ENCODE results near the gene ATP8A1. TPM values are rescaled to one million over a fixed set of nuclear protein-coding genes. Genes with fewer than 3 reads are reported as not detected.

ATP8A1 gene
- total RNA-seq, 1 donor from 2014 or later = 13.7 TPM

- no peak for DNase-seq (ENCODE audit: low spot score, unreplicated experiment)
- peaks cover 11% of the 10 kb centered on the region for H3K27me3 Mint-ChIP-seq
- peaks cover 6% of the 10 kb centered on the region for H3K4me1 Mint-ChIP-seq (ENCODE audit: low read depth)
- no peak for TF ChIP-seq CTCF (IDR thresholded peaks at IDR 0.05; ENCODE audit: unreplicated experiment)
- no peaks in the 10 kb centered on the region for H3K36me3 Mint-ChIP-seq (ENCODE audit: insufficient read depth)
- no peaks in the 10 kb centered on the region for H3K9me3 Mint-ChIP-seq (ENCODE audit: low read depth)
- no peak overlapping the region for H3K27ac Mint-ChIP-seq
- no peak overlapping the region for H3K4me3 Mint-ChIP-seq (ENCODE audit: low read depth)
Observed at GRCh38 chr4:42574870-42575430, 82.0 kb downstream of the ATP8A1 start.

DNA sequence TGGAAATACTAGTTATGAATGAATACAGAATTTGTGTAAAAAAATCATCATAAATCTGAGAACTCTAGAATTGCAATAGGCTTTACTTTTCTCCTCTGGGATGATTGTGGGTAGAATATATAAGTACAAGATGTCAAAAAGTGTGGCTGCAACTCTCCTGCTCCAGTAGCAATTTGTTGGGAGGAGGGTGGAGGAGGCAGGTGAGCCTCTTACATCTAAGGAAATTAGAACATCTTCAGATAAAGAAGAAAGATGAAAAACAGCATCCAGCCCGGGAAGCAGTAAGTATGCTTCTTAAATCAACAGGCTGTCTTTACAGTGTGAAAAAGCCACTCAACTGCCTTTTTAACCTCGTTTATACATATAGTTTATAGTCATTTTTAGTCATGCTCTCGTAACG lies 83.7 kb downstream of the ATP8A1 start:
- no peak for DNase-seq (ENCODE audit: low spot score, unreplicated experiment)
- Mint-ChIP-seq H3K27ac (no peak overlapping the region), H3K36me3 (ENCODE audit: insufficient read depth) (no peaks in the 10 kb centered on the region), H3K27me3 (peaks cover 15% of the 10 kb centered on the region), H3K9me3 (ENCODE audit: low read depth) (no peaks in the 10 kb centered on the region), H3K4me1 (ENCODE audit: low read depth) (peaks cover 6% of the 10 kb centered on the region), H3K4me3 (ENCODE audit: low read depth) (no peak overlapping the region)
- no peak for TF ChIP-seq CTCF (IDR thresholded peaks at IDR 0.05; ENCODE audit: unreplicated experiment)

DNA sequence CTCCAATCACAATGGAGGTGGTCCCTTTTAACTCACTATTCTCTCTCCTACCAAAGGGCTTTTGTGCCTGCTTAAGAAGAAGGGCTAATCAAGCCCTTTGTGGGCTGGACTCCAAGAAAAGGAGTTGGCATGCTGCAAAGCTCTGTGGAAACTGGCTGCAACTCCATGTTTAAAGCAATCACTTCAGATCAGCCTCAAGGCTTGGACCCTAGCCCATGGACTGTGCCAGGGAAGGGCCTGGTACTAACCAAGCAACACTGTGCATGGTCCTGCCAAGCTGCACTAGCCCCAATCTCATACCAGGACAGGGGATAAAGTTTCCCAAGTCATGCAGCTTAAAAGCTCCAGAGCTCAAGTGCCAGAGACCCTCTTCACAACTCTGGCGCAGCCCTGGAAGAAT lies 86.7 kb downstream of the ATP8A1 start:
- H3K9me3 Mint-ChIP-seq (ENCODE audit: low read depth) = no peaks in the 10 kb centered on the region
- no peak overlapping the region for H3K27ac Mint-ChIP-seq
- no peaks in the 10 kb centered on the region for H3K36me3 Mint-ChIP-seq (ENCODE audit: insufficient read depth)
- no peak for DNase-seq (ENCODE audit: low spot score, unreplicated experiment)
- peaks cover 15% of the 10 kb centered on the region for H3K27me3 Mint-ChIP-seq
- no peak for TF ChIP-seq CTCF (IDR thresholded peaks at IDR 0.05; ENCODE audit: unreplicated experiment)
- H3K4me1 Mint-ChIP-seq (ENCODE audit: low read depth) = peaks cover 6% of the 10 kb centered on the region
- H3K4me3 Mint-ChIP-seq (ENCODE audit: low read depth) = no peak overlapping the region

- Mint-ChIP-seq H3K36me3 (ENCODE audit: insufficient read depth) (no peaks in the 10 kb centered on the region), H3K27ac (no peak overlapping the region), H3K4me1 (ENCODE audit: low read depth) (peaks cover 6% of the 10 kb centered on the region), H3K9me3 (ENCODE audit: low read depth) (no peaks in the 10 kb centered on the region), H3K27me3 (peaks cover 15% of the 10 kb centered on the region), H3K4me3 (ENCODE audit: low read depth) (no peak overlapping the region)
- TF ChIP-seq CTCF (IDR thresholded peaks at IDR 0.05; ENCODE audit: unreplicated experiment) = peak; percentile 82
- DNase-seq (ENCODE audit: low spot score, unreplicated experiment) = peak; percentile 45
Observed at GRCh38 chr4:42568610-42569207, 88.2 kb downstream of the ATP8A1 start.

DNA sequence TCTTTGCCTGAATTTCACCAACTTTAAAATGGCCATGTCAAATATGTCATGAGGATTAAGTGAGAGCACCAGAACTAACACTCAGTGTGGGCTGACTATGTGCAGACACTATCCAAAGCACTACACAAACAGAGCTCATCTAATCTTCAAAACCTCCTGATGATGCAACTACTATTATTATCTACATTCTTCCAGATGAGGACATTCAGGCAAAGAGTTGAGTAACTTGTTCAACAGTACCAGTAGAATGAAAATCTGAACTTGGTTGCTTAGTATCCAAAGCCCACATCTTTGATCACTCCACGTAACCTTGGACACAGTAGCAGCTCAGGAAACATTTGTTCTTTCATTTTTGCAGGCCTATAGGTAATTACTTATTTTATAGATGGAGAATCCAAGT lies 90.1 kb downstream of the ATP8A1 start:
- no peak for DNase-seq (ENCODE audit: low spot score, unreplicated experiment)
- H3K9me3 Mint-ChIP-seq (ENCODE audit: low read depth) = peaks cover 6% of the 10 kb centered on the region
- no peak for TF ChIP-seq CTCF (IDR thresholded peaks at IDR 0.05; ENCODE audit: unreplicated experiment)
- H3K27me3 Mint-ChIP-seq = peaks cover 12% of the 10 kb centered on the region
- H3K4me1 Mint-ChIP-seq (ENCODE audit: low read depth) = peaks cover 6% of the 10 kb centered on the region
- no peak overlapping the region for H3K4me3 Mint-ChIP-seq (ENCODE audit: low read depth)
- no peak overlapping the region for H3K27ac Mint-ChIP-seq
- peaks cover 7% of the 10 kb centered on the region for H3K36me3 Mint-ChIP-seq (ENCODE audit: insufficient read depth)
